Measurements from ENCODE around the gene PODNL1.

DNA sequence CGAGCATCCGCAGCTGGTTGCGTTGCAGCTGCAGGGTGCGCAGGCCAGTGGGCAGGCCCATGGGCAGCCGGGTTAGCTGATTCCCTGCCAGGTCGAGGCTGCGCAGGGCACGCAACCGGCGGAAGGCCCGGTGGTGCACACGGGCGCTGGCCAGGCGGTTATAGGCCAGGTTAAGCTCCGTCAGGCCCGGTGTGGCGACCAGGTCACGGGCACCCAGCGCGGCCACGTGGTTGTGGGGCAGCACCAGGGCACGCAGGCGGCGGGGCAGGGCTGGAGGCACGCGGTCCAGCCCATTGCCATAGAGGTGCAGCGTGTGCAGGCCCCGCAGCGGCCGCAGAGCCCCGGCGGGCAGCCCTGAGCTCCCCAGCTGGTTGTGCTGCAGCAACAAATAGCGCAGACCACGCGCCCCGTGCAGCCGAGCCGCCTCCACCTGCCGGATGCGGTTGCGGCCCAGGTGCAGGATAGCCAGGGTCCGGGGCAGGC is 5.3 kb downstream of the PODNL1 start:
- TF ChIP-seq EZH2 (IDR thresholded peaks at IDR 0.05; ENCODE audit: insufficient read depth, poor library complexity, severe bottlenecking) (no peak), EZH2phosphoT487 (IDR thresholded peaks at IDR 0.05; ENCODE audit: insufficient read depth, low read depth) (no peak)

Data from GM23248 (cell line).